Tibial artery (tissue), 4 donors: ENCODE results near the gene ROR2.
"Not testable (repeated sequence)": the region's sequence is repeated elsewhere in the genome, so short reads cannot be mapped to it uniquely, and the experiment has no call there.

Experiments used
- DNase-seq, 2 donors: peaks; one replicate each; pipeline ENCODE4 v3.0.0-alpha.2; 2019
- H3K27ac ChIP-seq, 2 donors: fragments of 200-600 bp; sonication (generic) in 1 of 2; 1 replicate in 1 of 2; 2 replicates in 1 of 2; pipeline ENCODE4 v1.5.1; 2018 to 2019; ENCODE audit warnings: mild to moderate bottlenecking in 1 of 2
- H3K27me3 ChIP-seq, 2 donors: fragments of 200-600 bp; sonication (generic) in 1 of 2; one replicate each; pipeline versions ENCODE4 v1.5.1 to v1.6.0; 2016 to 2019
- H3K36me3 ChIP-seq, 3 donors: fragments of 200-600 bp; sonication (generic) in 2 of 3; one replicate each; pipeline ENCODE4 v1.5.1; 2016 to 2019; ENCODE audit warnings: mild to moderate bottlenecking in 2 of 3
- H3K4me1 ChIP-seq, 4 donors: fragments of 200-600 bp; sonication (generic) in 2 of 4; 1 replicate in 3 of 4; 2 replicates in 1 of 4; pipeline ENCODE4 v1.5.1; 2016 to 2019
- H3K4me3 ChIP-seq, 2 donors: fragments of 200-600 bp; sonication (generic) in 1 of 2; 1 replicate in 1 of 2; 2 replicates in 1 of 2; pipeline ENCODE4 v1.5.1; 2018 to 2019; ENCODE audit warnings: mild to moderate bottlenecking in 2 of 2
- H3K9me3 ChIP-seq, 3 donors: fragments of 200-600 bp; sonication (generic) in 1 of 3; one replicate each; pipeline ENCODE4 v1.5.1; 2016 to 2019
- CTCF ChIP-seq, 2 experiments: fragments of 200-600 bp in 1 of 2; fragments of 450-650 bp in 1 of 2; IDR thresholded peaks; one replicate each; pipeline ENCODE4 v1.5.1; 2017 to 2019; ENCODE audit warnings: antibody characterized with exemption in 2 of 2, mild to moderate bottlenecking in 1 of 2, moderate library complexity in 1 of 2
- intact Hi-C: fragments of 100-400 bp; cut with DNase I; formaldehyde crosslinking; loops from one replicate; pipeline ENCODE4 v1.15.0; 2023; ENCODE audit warnings: low total_unique reads

ROR2 gene

GRCh38 chr9:91914404-91914803, 35.6 kb downstream of the ROR2 start:
- no peak overlapping the region for H3K4me3 ChIP-seq
- no peak for TF ChIP-seq CTCF (IDR thresholded peaks at IDR 0.05)
- intact Hi-C loops, result no loop called here
- no peaks in the 10 kb centered on the region for H3K36me3 ChIP-seq
- H3K27ac ChIP-seq, result no peak overlapping the region
- no peak for DNase-seq
- H3K27me3 ChIP-seq, result peaks cover 0 to 7% of the 10 kb centered on the region in 2 donors
- no peaks in the 10 kb centered on the region for H3K9me3 ChIP-seq
- H3K4me1 ChIP-seq, result peaks cover 0 to 5% (median 0%) of the 10 kb centered on the region in 4 donors

- TF ChIP-seq CTCF (IDR thresholded peaks at IDR 0.05), result no peak
- Histone ChIP-seq H3K9me3 (no peaks in the 10 kb centered on the region), H3K4me3 (no peak overlapping the region), H3K36me3 (no peaks in the 10 kb centered on the region), H3K27me3 (peaks cover 0 to 7% of the 10 kb centered on the region in 2 donors), H3K27ac (no peak overlapping the region), H3K4me1 (peaks cover 0 to 5% (median 0%) of the 10 kb centered on the region in 4 donors)
- intact Hi-C loops, result no loop called here
- DNase-seq, result no peak
Measured at GRCh38 chr9:91913986-91914385, 36.0 kb downstream of the ROR2 start.

GRCh38 chr9:91913096-91913495, 36.9 kb downstream of the ROR2 start:
- intact Hi-C loops, result no loop called here
- H3K9me3 ChIP-seq, result no peaks in the 10 kb centered on the region

GRCh38 chr9:91911657-91912056, 38.4 kb downstream of the ROR2 start:
- Histone ChIP-seq H3K4me3 (no peak overlapping the region), H3K9me3 (no peaks in the 10 kb centered on the region), H3K36me3 (no peaks in the 10 kb centered on the region), H3K4me1 (peaks cover 0 to 5% (median 0%) of the 10 kb centered on the region in 4 donors), H3K27ac (no peak overlapping the region), H3K27me3 (no peaks in the 10 kb centered on the region)
- TF ChIP-seq CTCF (IDR thresholded peaks at IDR 0.05), result no peak
- intact Hi-C loops, result no loop called here
- no peak for DNase-seq

More at GRCh38 chr9:91913096-91913495, 36.9 kb downstream of the ROR2 start:
- no peak for DNase-seq
- Histone ChIP-seq H3K27ac (no peak overlapping the region), H3K36me3 (no peaks in the 10 kb centered on the region), H3K4me3 (no peak overlapping the region), H3K4me1 (peaks cover 0 to 5% (median 0%) of the 10 kb centered on the region in 4 donors), H3K27me3 (peaks cover 0 to 7% of the 10 kb centered on the region in 2 donors)
- TF ChIP-seq CTCF (IDR thresholded peaks at IDR 0.05), result no peak

GRCh38 chr9:91909256-91909655, 40.8 kb downstream of the ROR2 start:
- DNase-seq, H3K36me3 ChIP-seq, H3K4me1 ChIP-seq, H3K4me3 ChIP-seq, H3K9me3 ChIP-seq, intact Hi-C loops, H3K27me3 ChIP-seq, H3K27ac ChIP-seq: not testable (repeated sequence)

- Histone ChIP-seq H3K27me3 (peaks cover 0 to 7% of the 10 kb centered on the region in 2 donors), H3K4me3 (no peak overlapping the region), H3K9me3 (no peaks in the 10 kb centered on the region), H3K36me3 (no peaks in the 10 kb centered on the region), H3K4me1 (no peaks in the 10 kb centered on the region), H3K27ac (no peak overlapping the region)
- intact Hi-C loops, result no loop called here
- TF ChIP-seq CTCF (IDR thresholded peaks at IDR 0.05), result no peak
- no peak for DNase-seq
Measured at GRCh38 chr9:91908746-91909145, 41.3 kb downstream of the ROR2 start.
